GM18520 (cell line): ENCODE measurements around the gene GOSR1.
"Not testable (repeated sequence)": the region's sequence is repeated elsewhere in the genome, so short reads cannot be mapped to it uniquely, and the experiment has no call there.

Experiments used
- ATAC-seq: cut with Tn5 transposase; IDR thresholded peaks from one replicate; pipeline ENCODE4 v1.9.1; 2021; ENCODE audit not compliant: unreplicated experiment

The GOSR1 gene

DNA sequence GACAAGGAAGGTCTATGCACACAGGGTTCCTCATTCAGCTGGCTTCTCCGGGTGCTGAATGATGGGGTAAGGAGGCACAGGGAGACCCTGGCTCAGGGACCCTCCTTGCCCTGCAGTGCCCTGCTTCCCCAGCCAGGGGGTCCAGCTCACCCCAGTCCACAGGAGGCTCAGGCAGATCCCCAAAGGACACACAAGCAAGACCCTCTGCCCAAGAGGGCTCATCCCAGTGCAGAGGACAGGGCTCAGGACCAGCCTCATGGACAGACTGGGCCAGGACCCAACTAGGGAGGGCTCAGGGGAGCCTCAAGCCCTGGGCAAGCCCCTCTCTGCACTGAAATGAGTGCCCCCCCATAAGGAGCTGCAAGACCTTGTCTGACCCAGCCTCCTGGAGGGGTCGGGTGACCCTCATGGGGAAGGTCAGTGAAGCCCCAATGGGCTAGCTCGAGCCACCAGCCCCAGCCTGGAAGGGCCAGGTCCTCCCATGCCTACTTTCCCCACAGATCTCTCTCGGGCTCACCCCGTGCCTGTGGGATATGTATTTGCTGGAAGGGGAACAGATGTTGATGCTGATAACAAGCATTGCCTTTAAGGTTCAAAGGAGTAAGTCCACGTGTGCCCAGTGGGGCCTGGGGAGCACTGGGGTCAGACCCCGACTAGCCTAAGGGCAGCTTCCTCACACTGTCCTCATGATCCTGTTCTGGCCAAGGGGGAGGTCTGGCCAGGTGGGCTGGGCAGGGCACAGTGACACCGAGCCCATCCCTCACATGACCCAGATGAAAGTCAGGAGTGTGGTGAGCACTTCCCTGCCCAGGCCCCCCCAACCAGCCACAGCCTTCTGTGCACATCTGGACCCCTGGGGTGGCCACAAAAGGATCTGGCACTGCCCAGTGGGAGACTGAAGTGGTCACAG is 83.2 kb downstream of the GOSR1 start:
- not testable (repeated sequence) for ATAC-seq

DNA sequence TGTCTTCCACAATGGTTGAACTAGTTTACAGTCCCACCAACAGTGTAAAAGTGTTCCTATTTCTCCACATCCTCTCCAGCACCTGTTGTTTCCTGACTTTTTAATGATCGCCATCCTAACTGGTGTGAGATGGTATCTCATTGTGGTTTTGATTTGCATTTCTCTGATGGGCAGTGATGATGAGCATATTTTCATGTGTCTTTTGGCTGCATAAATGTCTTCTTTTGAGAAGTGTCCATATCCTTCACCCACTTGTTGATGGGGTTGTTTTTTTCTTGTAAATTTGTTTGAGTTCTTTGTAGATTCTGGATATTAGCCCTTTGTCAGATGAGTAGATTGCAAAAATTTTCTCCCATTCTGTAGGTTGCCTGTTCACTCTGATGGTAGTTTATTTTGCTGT is 84.6 kb downstream of the GOSR1 start:
- ATAC-seq = not testable (repeated sequence)

DNA sequence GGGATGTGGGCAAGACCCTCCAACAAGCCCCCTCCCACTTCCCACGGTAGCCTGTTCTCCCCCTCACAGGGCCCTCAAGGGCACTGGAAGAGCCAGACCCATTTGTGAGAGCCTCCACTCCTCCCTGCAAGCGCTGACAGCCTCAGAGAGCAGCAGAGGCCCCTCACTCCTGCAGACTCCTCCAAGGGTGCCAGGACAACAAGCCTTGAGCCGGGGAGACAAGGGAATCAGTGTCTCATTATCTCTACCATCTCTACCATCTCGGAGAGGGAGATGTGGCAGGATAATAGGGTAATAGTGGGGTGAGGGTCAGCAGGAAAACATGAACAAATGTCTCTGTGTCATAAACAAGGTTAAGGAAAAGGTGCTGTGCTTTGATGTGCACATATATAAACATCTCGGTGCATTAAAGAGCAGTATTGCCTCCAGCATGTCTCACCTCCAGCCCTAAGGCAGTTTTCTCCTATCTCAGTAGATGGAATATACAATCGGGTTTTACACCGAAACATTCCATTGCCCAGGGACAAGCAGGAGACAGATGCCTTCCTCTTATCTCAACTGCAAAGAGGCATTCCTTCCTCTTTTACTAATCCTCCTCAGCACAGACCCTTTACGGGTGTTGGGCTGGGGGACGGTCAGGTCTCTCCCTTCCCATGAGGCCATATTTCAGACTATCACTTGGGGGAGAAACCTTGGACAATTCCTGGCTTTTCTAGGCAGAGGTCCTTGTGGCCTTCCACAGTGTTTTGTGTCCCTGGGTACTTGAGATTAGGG is 86.1 kb downstream of the GOSR1 start:
- ATAC-seq = not testable (repeated sequence)

DNA sequence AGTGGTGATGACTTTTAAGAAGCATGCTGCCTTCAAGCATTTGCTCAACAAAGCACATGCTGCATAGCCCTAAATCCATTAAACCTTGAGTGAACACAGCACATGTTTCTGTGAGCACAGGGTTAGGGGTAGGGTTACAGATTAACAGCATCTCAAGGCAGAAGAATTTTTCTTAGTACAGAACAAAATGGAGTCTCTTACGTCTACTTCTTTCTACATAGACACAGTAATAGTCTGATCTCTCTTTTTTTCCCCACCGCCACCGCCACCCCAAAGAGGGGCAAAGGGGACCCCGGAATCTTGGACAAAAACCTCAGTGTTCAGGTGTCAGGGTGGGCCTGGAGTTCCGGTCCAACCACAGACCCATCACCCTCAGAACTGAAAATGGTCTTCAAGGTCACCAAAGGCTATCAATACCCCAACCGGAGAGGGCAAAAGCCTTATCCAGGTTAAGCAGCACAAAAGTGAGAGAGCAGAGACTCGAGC is 86.7 kb downstream of the GOSR1 start:
- not testable (repeated sequence) for ATAC-seq

DNA sequence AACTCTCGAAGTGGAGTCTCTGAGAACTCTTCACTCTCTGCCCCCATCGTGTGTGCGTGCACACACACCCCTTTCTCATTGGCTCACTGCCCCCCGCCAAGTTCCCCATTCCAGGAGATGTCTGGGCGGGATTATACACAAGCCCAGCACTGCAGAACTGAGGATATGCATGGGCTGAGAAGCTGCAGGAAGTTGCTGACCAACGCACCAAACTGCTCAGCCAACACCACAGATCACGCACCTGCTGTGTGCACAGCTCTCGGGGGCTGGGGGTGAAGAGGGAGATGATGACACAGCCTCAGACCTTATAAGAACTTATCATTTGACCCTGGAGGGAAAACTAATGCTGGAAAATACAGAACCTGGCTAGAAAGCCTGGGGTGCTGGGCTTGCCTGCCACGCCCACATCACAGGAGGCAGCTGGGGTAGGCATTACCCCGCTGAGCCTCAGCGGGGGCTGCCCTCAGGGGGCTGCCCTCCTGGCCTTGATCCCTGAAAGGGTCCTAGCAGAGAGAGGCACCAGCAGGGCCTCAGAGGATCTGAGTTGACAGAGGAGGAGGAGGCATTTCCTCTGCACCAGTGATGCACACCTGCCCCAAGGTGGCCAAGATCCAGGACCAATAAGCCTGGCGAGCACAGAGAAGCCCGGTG is 87.3 kb downstream of the GOSR1 start:
- not testable (repeated sequence) for ATAC-seq

DNA sequence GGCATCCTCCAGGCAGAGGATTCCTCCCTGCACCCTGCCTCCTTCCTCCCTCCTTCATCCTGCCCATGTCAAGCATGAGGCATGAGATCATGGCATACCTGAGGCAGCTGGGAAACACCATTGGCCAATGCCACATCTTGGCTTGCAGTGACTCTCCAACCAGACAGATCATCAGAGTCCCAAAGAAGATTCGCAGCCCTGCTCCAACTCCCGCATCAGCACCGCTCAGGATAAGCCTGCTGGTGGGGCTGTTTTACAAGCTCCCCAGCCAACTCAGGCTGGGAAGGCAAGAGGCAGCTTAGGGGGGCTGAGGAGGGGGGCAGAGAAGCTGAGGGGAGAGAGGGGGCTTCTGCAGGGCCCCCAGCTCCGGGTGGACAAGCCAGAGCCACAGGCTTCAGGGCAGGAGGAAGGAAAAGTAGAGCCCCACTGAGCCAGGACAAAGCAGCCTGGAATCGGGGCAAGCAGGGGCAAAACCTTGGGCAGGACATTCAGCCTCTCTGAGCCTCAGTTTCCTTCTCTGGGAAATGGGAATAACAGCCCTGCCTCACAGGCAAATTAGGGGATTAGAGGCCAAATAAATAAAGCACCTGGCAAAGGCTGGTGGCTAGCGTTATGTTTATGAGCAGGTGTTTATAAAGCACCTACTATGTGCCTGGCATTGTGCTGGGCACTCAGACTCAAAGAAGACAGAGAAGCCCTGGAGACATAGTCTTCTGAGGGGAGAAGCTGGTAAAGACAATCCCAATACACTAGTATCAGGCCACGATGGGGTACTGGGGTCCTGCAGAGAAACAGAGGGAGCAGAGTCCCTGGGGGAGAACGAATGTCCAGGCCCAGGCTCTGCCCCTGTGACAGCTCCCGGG is 88.1 kb downstream of the GOSR1 start:
- no peak for ATAC-seq

DNA sequence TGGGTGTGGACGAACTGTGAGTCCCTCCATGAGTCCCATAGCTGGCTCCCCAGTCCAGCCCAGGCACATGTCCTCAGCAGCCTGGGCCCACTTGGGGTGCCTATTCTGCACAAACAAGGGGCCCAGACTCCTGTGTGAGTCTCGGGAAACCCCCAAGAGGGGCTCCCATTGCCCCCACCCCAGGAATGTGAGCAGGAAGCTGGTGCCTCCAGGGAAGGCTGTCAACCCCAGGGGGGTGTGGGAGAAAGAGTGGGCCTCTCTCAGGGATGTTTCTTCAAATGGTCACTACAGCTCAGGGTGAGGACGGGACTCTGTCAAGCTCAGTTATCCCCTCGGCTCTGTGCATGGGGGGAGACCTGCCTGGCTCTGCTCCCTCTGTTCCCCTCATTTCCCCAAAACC is 88.9 kb downstream of the GOSR1 start:
- not testable (repeated sequence) for ATAC-seq

DNA sequence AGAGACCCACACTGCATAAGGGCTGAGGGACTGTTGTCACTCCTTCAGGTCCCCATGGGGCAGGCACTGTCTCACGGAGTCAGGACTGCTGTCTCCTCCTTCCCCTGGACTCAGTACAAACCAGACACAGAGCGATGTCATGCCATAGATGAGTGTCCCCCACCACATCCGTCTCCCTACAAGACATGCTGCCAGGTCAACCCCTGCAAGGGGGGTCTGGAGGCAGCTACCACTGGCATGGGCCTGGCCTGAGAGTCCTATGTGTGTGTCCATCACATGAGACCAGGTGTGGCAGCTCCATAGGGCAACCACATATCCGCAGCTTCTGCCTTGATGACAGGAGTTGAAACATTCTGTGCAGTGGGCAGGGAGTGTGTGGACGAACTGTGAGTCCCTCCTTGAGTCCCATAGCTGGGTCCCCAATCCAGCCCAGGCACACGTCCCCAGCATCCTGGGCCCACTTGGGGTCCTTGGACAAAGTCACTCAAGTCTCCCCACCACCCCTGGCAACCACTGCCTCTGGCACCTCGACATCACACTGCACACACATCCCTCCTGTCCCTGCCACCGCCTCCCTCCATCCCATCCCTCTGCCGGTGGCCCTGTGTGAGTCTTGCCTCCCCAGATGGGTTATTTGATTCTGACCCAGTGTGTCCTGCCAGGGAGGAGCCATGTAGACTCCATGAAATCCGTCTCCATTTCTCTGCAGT is 89.5 kb downstream of the GOSR1 start:
- ATAC-seq = not testable (repeated sequence)

DNA sequence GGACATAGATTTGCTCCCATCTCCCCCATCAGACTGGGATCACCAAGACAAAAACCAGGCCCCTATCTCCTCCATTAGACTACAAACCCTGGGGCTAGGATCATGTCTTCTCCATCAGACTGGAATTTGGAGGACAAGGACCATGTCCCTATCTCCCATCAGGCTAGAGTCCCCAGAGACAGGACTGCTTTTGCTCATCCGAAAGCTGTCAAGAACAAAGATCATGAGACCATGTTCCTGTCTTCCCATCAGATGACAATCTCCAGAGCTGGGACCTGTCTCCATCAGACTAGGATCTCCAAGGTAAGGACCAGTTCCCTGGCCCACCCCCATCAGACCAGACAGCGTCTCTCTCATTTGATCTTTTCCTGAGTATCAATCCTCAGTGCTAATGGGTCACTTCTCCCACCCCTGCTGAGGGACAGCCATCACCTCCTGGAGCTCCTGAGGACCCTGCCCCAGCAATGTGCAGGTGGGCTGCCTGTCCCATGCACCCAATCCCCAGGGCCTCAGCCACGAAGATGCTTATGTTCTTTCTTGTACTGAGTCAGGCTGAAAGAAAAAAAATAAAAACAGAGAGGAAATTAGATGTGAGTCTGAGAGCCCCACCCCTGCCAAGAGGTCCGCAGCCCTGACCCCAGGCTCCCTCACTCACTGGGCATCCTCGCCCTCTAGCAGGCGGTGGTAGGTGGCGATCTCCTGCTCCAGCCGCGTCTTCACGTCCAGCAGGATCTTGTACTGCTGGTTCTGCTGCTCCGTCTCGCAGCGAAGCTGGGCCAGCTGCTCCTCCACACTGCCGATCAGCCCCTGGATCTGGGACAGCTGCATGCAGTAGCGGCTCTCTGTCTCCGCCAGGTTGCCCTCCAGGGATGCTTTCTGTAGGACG is 90.3 kb downstream of the GOSR1 start:
- ATAC-seq = no peak

DNA sequence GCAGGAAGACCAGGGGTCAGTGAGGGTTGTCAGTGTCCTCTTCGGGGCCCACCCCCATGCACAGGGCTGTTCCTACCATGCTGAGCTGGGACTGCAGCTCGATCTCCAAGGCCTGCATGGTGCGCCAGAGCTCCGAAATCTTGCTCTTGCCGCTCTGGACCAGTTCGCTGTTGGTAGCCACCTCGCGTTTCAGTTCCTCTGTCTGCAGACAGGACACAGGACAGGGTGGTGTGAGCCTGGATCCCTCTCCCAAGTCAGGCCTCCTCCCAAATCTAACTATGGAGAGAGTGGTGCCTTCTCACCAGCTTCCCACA is 90.9 kb downstream of the GOSR1 start:
- ATAC-seq = no peak

DNA sequence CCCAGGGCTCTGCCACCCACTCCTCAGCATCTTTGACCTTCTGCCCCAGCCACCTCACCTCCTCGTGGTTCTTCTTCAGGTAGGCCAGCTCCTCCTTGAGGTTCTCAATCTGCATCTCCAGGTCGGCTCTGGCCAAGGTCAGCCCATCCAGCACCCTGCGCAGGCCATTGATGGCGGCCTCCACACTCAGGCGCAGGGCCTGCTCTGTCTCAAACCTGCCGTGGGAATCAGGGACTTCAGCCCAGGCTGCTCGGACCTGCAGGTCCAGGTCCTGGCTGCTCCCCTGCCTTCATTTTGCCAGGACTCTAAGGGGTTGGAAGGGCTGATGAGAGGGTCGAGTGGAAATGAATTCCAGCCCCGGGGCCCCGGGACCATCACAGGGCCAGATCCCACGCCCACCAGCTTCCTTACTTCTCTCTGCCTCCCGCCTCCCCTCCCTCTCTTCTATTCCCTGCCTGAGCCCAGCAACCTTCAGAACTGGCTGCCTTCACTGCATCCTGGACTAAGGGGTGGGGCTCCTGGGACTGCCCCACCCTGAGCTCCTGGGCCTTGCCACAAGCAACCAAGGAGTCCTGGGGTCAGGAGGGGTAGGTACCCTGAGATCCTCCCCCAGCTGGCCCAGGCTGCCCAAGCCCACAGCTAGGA is 92.4 kb downstream of the GOSR1 start:
- ATAC-seq = not testable (repeated sequence)

DNA sequence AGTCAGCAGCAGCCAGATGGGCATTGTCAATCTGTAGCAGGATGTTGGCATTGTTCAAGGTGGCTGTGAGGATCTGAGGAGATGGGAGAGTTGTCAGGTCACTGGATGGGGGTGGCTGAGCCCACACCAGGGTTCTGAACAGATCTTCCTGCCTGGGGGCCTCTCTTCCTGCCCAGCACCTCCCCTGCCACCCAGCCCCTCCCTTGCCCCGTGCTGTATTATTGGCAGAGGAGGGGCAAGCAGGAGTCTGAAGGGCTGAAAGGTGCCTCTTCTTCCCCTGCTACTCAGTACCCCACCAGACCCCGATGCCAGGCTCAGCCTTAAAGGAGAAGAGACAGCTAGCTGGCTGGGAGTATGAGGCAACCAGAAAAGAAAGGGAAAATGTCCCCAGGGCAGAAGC is 93.0 kb downstream of the GOSR1 start:
- no peak for ATAC-seq

DNA sequence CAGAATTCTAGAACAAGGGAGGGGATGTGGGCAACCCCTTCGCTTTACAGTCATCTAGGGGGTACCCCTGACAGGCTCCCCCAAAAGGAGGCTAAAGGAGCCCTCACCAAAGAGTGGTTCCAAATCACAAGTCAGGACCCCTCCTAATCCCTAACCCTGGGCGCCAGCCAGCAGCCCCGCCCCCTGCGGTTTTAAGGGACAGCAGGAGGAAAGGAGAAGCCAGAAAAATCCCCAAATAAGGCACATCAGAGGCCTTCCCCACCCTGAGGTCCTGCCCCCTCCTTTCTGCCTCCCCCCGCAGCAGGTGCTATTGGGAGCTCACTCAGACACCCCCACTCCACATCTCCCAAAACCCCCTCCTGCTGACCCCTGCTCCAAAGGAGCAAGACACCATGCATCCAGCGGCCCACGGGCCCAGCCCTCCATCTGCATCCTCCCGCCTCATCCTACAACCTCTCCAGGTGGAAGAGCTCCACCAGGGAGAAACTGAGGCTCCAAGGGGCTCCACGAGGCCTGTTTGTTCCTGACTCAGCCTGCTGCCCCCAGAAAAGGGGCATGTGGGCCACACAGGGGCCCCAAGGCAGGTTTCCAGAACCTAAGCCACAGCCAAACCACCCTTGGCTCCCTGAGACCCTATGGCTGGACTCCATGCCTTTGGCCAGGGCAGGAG is 93.5 kb downstream of the GOSR1 start:
- ATAC-seq = no peak

DNA sequence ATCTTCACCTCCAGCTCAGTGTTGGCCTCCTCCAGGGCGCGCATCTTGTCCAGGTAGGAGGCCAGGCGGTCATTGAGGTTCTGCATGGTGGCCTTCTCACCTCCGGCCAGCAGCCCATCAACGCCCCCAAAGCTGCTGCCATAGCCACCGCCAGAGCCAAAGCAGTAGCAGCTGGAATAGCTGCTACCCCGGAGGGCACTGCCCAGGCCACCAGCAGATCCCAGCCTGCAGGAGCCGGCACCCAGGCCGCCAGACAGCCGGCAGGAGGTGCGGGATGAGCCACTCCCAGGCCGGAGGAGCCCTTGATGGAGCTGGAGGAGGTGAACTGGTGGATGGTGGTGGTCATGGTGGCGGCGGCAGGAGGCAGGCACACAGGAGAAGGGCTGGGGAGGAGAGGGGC is 94.2 kb downstream of the GOSR1 start:
- not testable (repeated sequence) for ATAC-seq

DNA sequence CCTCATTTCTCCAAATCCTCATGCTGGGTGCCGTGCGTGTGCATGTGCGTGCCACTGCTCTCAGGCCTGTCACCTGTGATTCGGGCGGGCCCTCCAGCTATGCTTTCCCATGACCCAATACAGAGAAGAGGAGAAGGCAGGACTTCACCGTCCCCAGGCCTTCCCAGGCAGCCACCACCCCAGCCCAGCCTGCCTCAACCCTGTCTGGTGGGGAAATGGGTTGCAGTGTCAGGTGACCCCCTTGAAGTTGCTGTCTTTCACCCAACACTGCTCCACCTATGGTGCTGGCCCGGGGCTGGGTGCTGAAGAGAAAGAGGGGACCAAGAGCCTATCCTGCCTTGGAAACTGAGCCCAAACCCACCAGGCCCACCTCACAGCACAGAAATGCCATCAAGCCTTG is 94.7 kb downstream of the GOSR1 start:
- no peak for ATAC-seq

DNA sequence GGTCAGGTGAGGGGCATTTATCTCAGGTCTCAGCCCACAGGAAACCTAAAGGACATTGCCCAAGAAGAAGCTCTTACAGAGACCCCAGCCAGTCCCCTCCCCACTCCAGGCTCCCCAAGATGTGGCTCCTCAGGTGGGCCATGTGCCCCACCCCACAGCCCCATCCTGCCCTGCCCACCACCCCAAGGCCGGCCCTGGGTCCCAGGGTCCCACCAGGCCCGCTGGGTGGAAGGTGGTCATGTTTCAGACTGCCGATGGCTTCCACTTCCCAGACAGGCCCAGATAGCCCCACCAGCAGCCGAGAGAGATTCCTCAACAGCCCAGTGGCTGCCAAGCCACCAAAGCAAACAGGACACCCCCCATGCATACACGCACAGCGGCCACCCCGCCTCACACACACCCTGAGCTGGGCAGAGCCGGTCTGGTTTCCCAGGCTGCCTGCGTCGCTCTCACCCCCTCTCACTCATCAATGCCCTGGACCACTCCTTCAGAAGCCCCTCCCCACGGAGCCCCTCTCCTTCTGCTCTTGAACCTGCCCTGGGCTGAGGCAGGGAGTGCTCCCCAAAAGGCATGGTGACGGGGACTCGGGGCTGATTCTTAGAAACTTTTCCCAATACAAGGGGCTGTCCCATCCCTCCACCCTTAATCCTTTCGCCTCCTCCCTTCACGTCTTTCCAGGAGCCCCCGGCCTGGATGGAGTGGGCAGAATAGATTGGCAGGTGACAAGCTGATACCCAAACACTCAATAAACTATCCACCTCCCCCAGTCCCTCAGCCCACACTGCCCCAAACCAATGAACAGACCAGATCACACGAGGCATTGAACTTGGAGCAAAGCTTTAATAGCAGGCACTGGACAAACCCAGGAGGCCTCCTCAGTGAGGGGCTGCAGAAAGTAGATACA is 95.7 kb downstream of the GOSR1 start:
- not testable (repeated sequence) for ATAC-seq

DNA sequence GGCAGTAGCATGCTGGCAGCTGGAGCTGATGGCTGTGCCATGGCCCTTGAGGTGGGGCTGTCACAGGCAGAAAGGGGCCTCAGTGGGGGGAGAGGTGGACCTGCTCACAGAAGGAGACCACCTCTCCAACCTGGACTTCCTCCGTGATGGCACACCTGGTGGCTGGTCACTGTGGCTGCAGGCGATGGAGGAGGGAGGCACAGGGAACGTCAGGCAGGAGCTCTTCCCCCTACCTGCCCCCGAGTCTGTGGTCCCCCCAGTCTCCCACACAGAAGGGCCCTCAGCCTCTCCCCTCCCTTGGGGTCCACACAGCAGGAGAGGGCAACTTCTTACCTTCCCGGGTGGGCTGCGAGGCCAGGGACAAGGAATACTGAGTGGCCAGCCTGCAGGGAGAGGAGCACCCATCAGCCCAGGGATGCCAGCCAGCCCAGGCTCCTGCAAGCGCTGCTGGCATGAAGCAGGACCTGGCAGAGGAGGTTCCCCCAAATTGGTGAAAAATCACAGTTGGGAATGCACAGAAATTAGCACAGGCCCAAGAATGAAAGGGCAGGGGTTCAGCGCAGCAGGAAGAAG is 96.5 kb downstream of the GOSR1 start:
- ATAC-seq = no peak
